ENCODE measurements around the gene CCNYL1.

CCNYL1 gene

GRCh38 chr2:207791579-207792243 lies 80.3 kb downstream of the CCNYL1 start:
- no peak for DNase-seq (ENCODE audit: low read depth, low spot score)

- DNase-seq (ENCODE audit: low read depth, low spot score): no peak
These were observed 80.9 kb downstream of the CCNYL1 start for GRCh38 chr2:207792244-207792785.

DNA sequence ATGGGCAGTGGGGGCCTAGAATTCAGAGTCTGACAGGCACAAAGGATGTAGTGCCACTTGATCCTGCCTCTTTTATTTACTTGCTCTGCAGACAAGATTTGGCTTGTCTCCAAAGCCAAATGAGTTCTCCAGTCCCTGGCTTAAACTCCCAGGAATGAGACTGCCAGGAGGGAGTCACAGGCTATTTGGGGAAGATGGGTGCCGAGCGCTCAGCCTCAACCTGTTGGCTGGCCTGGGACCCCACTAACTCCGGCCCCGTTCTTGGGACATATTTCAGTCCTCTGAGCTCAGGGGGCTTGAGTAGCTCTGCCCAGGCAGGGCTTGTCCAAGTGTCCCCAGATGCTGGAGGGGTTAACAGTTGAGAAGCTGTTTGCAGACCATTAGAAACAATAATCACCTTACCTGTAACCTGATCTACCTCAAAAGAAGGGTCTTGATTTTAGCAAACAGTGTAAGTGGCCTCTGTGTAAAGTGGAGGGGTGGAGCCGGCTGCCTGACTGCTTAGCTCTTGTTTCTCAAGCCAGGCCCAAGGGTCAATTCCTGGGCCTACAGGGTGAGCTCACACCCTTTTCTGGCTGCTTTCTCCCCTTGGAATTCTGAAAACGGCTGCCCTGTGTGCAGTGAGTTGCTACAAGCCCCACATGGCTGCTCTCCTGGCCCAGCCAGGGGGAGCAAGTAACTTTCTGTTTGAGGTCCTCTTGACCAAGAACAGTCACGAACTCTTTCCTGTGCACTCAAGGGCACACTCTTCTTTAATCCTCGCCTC lies 85.3 kb downstream of the CCNYL1 start:
- no peak for DNase-seq (ENCODE audit: low read depth, low spot score)

DNA sequence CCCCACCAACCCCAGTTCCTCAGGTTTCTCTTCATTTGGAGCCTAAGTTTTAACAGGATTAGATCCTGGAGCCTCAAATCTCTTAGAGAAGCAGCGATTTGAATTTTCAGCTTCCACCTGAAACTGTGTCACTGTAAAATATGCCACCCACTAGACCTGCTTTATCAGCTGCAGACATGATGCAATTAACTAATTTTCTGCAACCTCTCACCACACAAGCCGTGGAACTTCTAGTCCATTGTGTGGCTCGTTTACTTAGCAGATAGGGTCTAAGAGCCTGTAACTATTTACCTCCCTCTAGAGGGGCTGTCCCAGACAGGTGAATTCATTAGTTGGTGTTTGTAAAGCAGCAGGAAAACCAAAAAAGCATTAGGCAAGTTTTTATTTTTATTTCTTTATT lies 89.8 kb downstream of the CCNYL1 start:
- no peak for DNase-seq (ENCODE audit: low read depth, low spot score)

DNA sequence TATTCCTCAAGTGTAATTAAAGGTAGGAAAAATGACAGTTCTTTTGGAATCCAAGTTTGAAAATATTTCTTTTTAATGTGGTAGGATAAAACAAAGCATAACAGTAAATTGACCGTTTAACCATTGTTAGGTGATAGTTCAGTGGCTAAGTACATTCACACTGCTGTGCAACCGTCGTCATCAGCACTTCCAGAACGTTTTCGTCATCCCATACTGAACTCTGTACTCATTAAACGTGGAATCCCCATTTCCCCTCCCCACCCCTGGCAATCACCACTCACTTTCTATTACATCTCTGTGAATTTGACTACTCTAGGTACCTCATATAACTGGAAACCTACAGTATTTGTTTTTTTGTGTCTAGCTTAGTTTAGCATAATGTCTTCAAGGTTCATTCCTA lies 91.2 kb downstream of the CCNYL1 start:
- DNase-seq (ENCODE audit: low read depth, low spot score): no peak
